HepG2 (cell line): ENCODE data around the gene ZKSCAN4. TPM values are rescaled to one million over a fixed set of nuclear protein-coding genes. Genes with fewer than 3 reads are reported as not detected.

ENCODE experiments used
- ATAC-seq: fragments of 200-7000 bp; cut with Tn5 transposase; 3 replicates; pipeline ENCODE4 v1.9.1; 2020; ENCODE audit warnings: mild to moderate bottlenecking, moderate library complexity
- BruUV-seq: library from RNA; stranded (reverse); fragments of 400-500 nt; replicated peaks from 2 replicates; lab custom pipeline; 2021; lab: Mats Ljungman, UMichigan
- CTCF ChIA-PET: fragments of 300-600 bp; formaldehyde crosslinking; extraction: SDS; loops from one replicate; lab custom pipeline; 2021; ENCODE audit warnings: low total read pairs, inconsistent platforms, low intra/inter-chr PET ratio; lab: Yijun Ruan, JAX
- POLR2A ChIA-PET: fragments of 350-600 bp; sonication (Branson Sonifier 250); formaldehyde crosslinking; loops from one replicate; lab custom pipeline; 2020; ENCODE audit warnings: antibody characterized with exemption, inconsistent platforms; lab: Yijun Ruan, JAX
- DNase-seq: peaks from one replicate; pipeline ENCODE4 v3.0.0-alpha.2; 2015; ENCODE audit warnings: low spot score
- FAIRE-seq: peaks from 3 replicates; lab custom pipeline; 2011; peaks lifted over from hg19 to GRCh38; lab: Jason Lieb, UNC
- H2AFZ ChIP-seq: one replicate; pipeline ENCODE4 v1.6.1; 2011; ENCODE audit warnings: low read length, inconsistent platforms
- H3K27ac ChIP-seq: fragments of 300-600 bp; 3 replicates; pipeline ENCODE4 v1.8.0; 2011; ENCODE audit warnings: mixed run types, mild to moderate bottlenecking, mixed read lengths, low read length, inconsistent platforms; ENCODE audit not compliant: insufficient read depth; ENCODE audit errors: extremely low read length
- H3K27me3 ChIP-seq, 2 experiments: fragments of 200-600 bp in 1 of 2; 2 replicates in 1 of 2; 3 replicates in 1 of 2; pipeline versions ENCODE4 v1.6.0 to v1.8.0; 2011; ENCODE audit warnings: low read length in 2 of 2, mild to moderate bottlenecking in 2 of 2, moderate library complexity in 2 of 2, inconsistent platforms in 1 of 2; ENCODE audit not compliant: insufficient read depth in 2 of 2, control insufficient read depth in 1 of 2
- H3K36me3 ChIP-seq, 2 experiments: fragments of 200-600 bp in 1 of 2; replicated peaks in 1 of 2; 2 replicates in 1 of 2; 3 replicates in 1 of 2; pipeline versions ENCODE4 v1.5.1 to v1.8.0; 2011; ENCODE audit warnings: low read length in 2 of 2, inconsistent platforms in 1 of 2; ENCODE audit not compliant: insufficient read depth in 2 of 2, control insufficient read depth in 1 of 2
- H3K4me1 ChIP-seq: 2 replicates; pipeline ENCODE4 v1.5.1; 2012; ENCODE audit warnings: low read length, inconsistent platforms; ENCODE audit not compliant: insufficient read depth
- H3K4me2 ChIP-seq: 2 replicates; pipeline ENCODE4 v1.6.0; 2011; ENCODE audit warnings: low read depth, low read length, inconsistent platforms
- H3K4me3 ChIP-seq, 3 experiments: fragments of 200-600 bp in 1 of 3; sonication (generic), shearing (Covaris generic) in 1 of 3; replicated peaks in 1 of 3; 2 replicates each; pipeline ENCODE4 v1.5.1; 2011 to 2016; ENCODE audit warnings: low read length in 3 of 3, inconsistent platforms in 2 of 3, low read depth in 2 of 3, mild to moderate bottlenecking in 2 of 3, control low read depth in 1 of 3, mixed read lengths in 1 of 3; ENCODE audit not compliant: insufficient read depth in 1 of 3
- H3K79me2 ChIP-seq: one replicate; pipeline ENCODE4 v1.6.1; 2011; ENCODE audit warnings: low read length, inconsistent platforms; ENCODE audit not compliant: insufficient read depth
- H3K9ac ChIP-seq: 2 replicates; pipeline ENCODE4 v1.6.0; 2011; ENCODE audit warnings: mild to moderate bottlenecking, low read depth, low read length, inconsistent platforms; ENCODE audit not compliant: insufficient read depth
- H3K9me3 ChIP-seq: 2 replicates; pipeline ENCODE4 v1.5.1; 2012; ENCODE audit warnings: mild to moderate bottlenecking, low read length
- H4K20me1 ChIP-seq: 2 replicates; pipeline ENCODE4 v1.6.0; 2011; ENCODE audit warnings: inconsistent platforms, mild to moderate bottlenecking, low read length, moderate library complexity; ENCODE audit not compliant: insufficient read depth
- LCORL ChIP-seq, 2 experiments: fragments of 450-650 bp in 1 of 2; sonication (generic) in 1 of 2; formaldehyde crosslinking in 1 of 2; IDR thresholded peaks; 2 replicates each; pipeline versions ENCODE4 v1.5.0 to v1.6.1; 2017 to 2020; ENCODE audit warnings: antibody characterized with exemption in 1 of 2, missing genetic modification reagents in 1 of 2
- REXO4 ChIP-seq: sonication (generic); formaldehyde crosslinking; IDR thresholded peaks from 2 replicates; pipeline ENCODE4 v1.8.0; 2022; ENCODE audit warnings: missing genetic modification reagents, mild to moderate bottlenecking, borderline replicate concordance
- ZMAT3 ChIP-seq: sonication (generic); formaldehyde crosslinking; conservative IDR thresholded peaks from 2 replicates; pipeline ENCODE4 v1.7.0; 2021; ENCODE audit warnings: missing genetic modification reagents
- WGBS: methylation state at CpG from one replicate; pipeline ENCODE4 v1.1.6; 2017; ENCODE audit warnings: low lambda C conversion rate; 5-methylcytosine and 5-hydroxymethylcytosine counted together
- in situ Hi-C: cut with HindIII; loops from 2 replicates; pipeline ENCODE4 v1.10.0; 2017; ENCODE audit warnings: low pct_unique_long_range_greater_than_20kb; ENCODE audit not compliant: extremely low pct_ligation_motif_present
- intact Hi-C: fragments of 100-400 bp; cut with micrococcal nuclease; formaldehyde crosslinking; loops from one replicate; pipeline ENCODE4 v1.10.0; 2022; ENCODE audit not compliant: unreplicated experiment
- polyA plus RNA-seq, 8 experiments: library from polyadenylated mRNA; depleted of rRNA in 3 of 8; stranded (reverse) in 7 of 8; unstranded in 1 of 8; fragments of >200 nt; fragmentation: Illumina TruSeq in 4 of 8; extraction: Trizol in 4 of 8; gene quantifications; 2 replicates each; pipeline versions ENCODE4 v1.2.1 to v1.2.3, GENCODE V29; 2011 to 2016; ENCODE audit warnings: low read depth in 4 of 8, missing spikeins in 1 of 8, mixed read lengths in 1 of 8; ENCODE audit not compliant: insufficient read depth in 1 of 8
- total RNA-seq, 5 experiments: library from RNA; depleted of rRNA; stranded (reverse); fragments of >200 nt; fragmentation: Illumina TruSeq; extraction: Trizol; gene quantifications; 2 replicates each; pipeline ENCODE4 v1.2.3, GENCODE V29; 2016; ENCODE audit warnings: low read depth in 1 of 5
- TF ChIP-seq, protein P1 (sequence below): sonication (generic); formaldehyde crosslinking; IDR thresholded peaks from 2 replicates; pipeline ENCODE4 v1.4.0; 2020; ENCODE audit warnings: missing genetic modification reagents

The ZKSCAN4 gene
- total and polyA plus RNA-seq, 2 of the 13 experiments (the other 11 are each of a cell fraction or from before 2014, with no cell fraction given) = 2.9 to 7.8 TPM

DNA sequence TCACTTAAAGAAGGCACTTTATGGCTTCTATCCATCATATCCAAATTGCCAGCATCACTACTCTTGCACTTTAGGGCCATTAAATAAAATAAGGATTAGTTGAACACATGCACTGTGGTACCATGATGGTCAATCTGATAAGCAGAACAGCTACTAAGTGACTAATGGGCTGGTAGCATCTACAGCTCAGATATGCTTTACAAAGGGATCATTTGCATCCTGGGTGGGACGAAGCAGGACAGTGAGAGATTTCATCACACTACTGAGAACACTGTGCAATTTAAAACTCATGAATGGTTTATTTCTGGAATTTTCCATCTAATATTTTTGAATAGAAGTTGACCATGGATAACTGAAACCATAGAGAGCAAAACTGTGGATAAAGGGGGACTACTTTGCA is 52.0 kb downstream of the ZKSCAN4 start:
- Histone ChIP-seq H3K4me3 (no peak overlapping the region), H4K20me1 (no peaks in the 10 kb centered on the region), H3K4me2 (no peak overlapping the region), H3K9me3 (no peaks in the 10 kb centered on the region), H3K27ac (no peak overlapping the region), H3K36me3 (no peaks in the 10 kb centered on the region), H3K4me1 (no peaks in the 10 kb centered on the region), H3K9ac (no peak overlapping the region), H2AFZ (no peak overlapping the region), H3K79me2 (no peaks in the 10 kb centered on the region), H3K27me3 (peaks cover 0 to 1% of the 10 kb centered on the region in 2 experiments; a peak in 1 of 5 replicates)
- ATAC-seq = no peak
- no peak for FAIRE-seq
- ChIA-PET CTCF (no interaction called here), POLR2A (no interaction called here)
- TF ChIP-seq, protein P1, sequence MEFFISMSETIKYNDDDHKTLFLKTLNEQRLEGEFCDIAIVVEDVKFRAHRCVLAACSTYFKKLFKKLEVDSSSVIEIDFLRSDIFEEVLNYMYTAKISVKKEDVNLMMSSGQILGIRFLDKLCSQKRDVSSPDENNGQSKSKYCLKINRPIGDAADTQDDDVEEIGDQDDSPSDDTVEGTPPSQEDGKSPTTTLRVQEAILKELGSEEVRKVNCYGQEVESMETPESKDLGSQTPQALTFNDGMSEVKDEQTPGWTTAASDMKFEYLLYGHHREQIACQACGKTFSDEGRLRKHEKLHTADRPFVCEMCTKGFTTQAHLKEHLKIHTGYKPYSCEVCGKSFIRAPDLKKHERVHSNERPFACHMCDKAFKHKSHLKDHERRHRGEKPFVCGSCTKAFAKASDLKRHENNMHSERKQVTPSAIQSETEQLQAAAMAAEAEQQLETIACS (CRISPR knock-in tag) = no peak
- TF ChIP-seq REXO4 (CRISPR knock-in tag) (no peak), LCORL (IDR thresholded peaks at IDR 0.05) (no peak), LCORL (CRISPR knock-in tag; IDR thresholded peaks at IDR 0.05) (no peak), ZMAT3 (CRISPR knock-in tag) (no peak)
- in situ Hi-C loops (no loop called here), intact Hi-C loops (no loop called here)
- WGBS = 0% methylated on average over 1 of the region's 1 CpG
- no peak for DNase-seq
- BruUV-seq = no TSS peak

Other genes with a start within 250 kb of the ZKSCAN4 start
- gene ZNF165, start 171.7 kb downstream of the ZKSCAN4 start, total RNA-seq (2016; rRNA removed; fragmentation: Illumina TruSeq; extraction: Trizol) = 8.6 and 11.2 TPM in 2 replicates
- gene ZNF165, start 171.7 kb downstream of the ZKSCAN4 start, polyA plus RNA-seq (2011; rRNA removed) = 0.58 and 0.78 TPM in 2 replicates
- 12.7 and 13.4 TPM in 2 replicates for gene ZSCAN16, start 127.7 kb downstream of the ZKSCAN4 start, total RNA-seq (2016; rRNA removed; fragmentation: Illumina TruSeq; extraction: Trizol)
- 5.7 and 6.7 TPM in 2 replicates for gene ZSCAN16, start 127.7 kb downstream of the ZKSCAN4 start, polyA plus RNA-seq (2011; rRNA removed)
- 20.9 and 36.1 TPM in 2 replicates for gene ZKSCAN8, start 110.4 kb downstream of the ZKSCAN4 start, total RNA-seq (2016; rRNA removed; fragmentation: Illumina TruSeq; extraction: Trizol)
- 10.8 and 12.4 TPM in 2 replicates for gene ZKSCAN8, start 110.4 kb downstream of the ZKSCAN4 start, polyA plus RNA-seq (2011; rRNA removed)
- gene ZSCAN9, start 27.0 kb downstream of the ZKSCAN4 start, total RNA-seq (2016; rRNA removed; fragmentation: Illumina TruSeq; extraction: Trizol) = 17.2 and 17.8 TPM in 2 replicates
- 14.6 and 16.3 TPM in 2 replicates for gene ZSCAN9, start 27.0 kb downstream of the ZKSCAN4 start, polyA plus RNA-seq (2011; rRNA removed)
- gene NKAPL, start 7.0 kb upstream of the ZKSCAN4 start, total RNA-seq (2016; rRNA removed; fragmentation: Illumina TruSeq; extraction: Trizol) = not detected in 2 replicates
- not detected in 2 replicates for gene NKAPL, start 7.0 kb upstream of the ZKSCAN4 start, polyA plus RNA-seq (2011; rRNA removed)
- 15.6 and 18.5 TPM in 2 replicates for gene ZSCAN26, start 14.9 kb upstream of the ZKSCAN4 start, total RNA-seq (2016; rRNA removed; fragmentation: Illumina TruSeq; extraction: Trizol)
- gene ZSCAN26, start 14.9 kb upstream of the ZKSCAN4 start, polyA plus RNA-seq (2011; rRNA removed) = 12.0 and 13.4 TPM in 2 replicates
- gene PGBD1, start 29.3 kb upstream of the ZKSCAN4 start, total RNA-seq (2016; rRNA removed; fragmentation: Illumina TruSeq; extraction: Trizol) = 6.9 and 8.5 TPM in 2 replicates
- gene PGBD1, start 29.3 kb upstream of the ZKSCAN4 start, polyA plus RNA-seq (2011; rRNA removed) = 3.6 and 4.3 TPM in 2 replicates
- 6.2 and 7.2 TPM in 2 replicates for gene ZSCAN31, start 83.9 kb upstream of the ZKSCAN4 start, total RNA-seq (2016; rRNA removed; fragmentation: Illumina TruSeq; extraction: Trizol)
- 3.6 and 5.3 TPM in 2 replicates for gene ZSCAN31, start 83.9 kb upstream of the ZKSCAN4 start, polyA plus RNA-seq (2011; rRNA removed)
- 7.4 and 8.1 TPM in 2 replicates for gene ZKSCAN3, start 97.7 kb upstream of the ZKSCAN4 start, total RNA-seq (2016; rRNA removed; fragmentation: Illumina TruSeq; extraction: Trizol)
- gene ZKSCAN3, start 97.7 kb upstream of the ZKSCAN4 start, polyA plus RNA-seq (2011; rRNA removed) = 3.3 and 3.6 TPM in 2 replicates
- gene ZSCAN12, start 147.5 kb upstream of the ZKSCAN4 start, total RNA-seq (2016; rRNA removed; fragmentation: Illumina TruSeq; extraction: Trizol) = 8.9 and 9.8 TPM in 2 replicates
- 2.6 and 2.8 TPM in 2 replicates for gene ZSCAN12, start 147.5 kb upstream of the ZKSCAN4 start, polyA plus RNA-seq (2011; rRNA removed)
- gene ZSCAN23, start 191.2 kb upstream of the ZKSCAN4 start, total RNA-seq (2016; rRNA removed; fragmentation: Illumina TruSeq; extraction: Trizol) = 0.91 and 1.2 TPM in 2 replicates
- 0.29 and 0.35 TPM in 2 replicates for gene ZSCAN23, start 191.2 kb upstream of the ZKSCAN4 start, polyA plus RNA-seq (2011; rRNA removed)